HG03095 (cell line): ENCODE data around the gene OR2J3.
"Not testable (repeated sequence)": the region's sequence is repeated elsewhere in the genome, so short reads cannot be mapped to it uniquely, and the experiment has no call there.

Source experiments
- ATAC-seq: cut with Tn5 transposase; IDR thresholded peaks from one replicate; pipeline ENCODE4 v1.9.1; 2021; ENCODE audit warnings: moderate library complexity; ENCODE audit not compliant: unreplicated experiment

OR2J3 gene

GRCh38 chr6:29107758-29108157 is at the start of gene OR2J3:
OR2J3 (plus strand) TSS chr6:29108058; CDS start chr6:29111891, 3,833 bp downstream.
- no peak for ATAC-seq

- ATAC-seq = no peak
Observed at GRCh38 chr6:29071831-29072723, 35.8 kb upstream of the OR2J3 start.

GRCh38 chr6:29079203-29079602 is 28.7 kb upstream of the OR2J3 start:
- ATAC-seq = no peak

GRCh38 chr6:29081312-29081711 is 26.5 kb upstream of the OR2J3 start:
- no peak for ATAC-seq

DNA sequence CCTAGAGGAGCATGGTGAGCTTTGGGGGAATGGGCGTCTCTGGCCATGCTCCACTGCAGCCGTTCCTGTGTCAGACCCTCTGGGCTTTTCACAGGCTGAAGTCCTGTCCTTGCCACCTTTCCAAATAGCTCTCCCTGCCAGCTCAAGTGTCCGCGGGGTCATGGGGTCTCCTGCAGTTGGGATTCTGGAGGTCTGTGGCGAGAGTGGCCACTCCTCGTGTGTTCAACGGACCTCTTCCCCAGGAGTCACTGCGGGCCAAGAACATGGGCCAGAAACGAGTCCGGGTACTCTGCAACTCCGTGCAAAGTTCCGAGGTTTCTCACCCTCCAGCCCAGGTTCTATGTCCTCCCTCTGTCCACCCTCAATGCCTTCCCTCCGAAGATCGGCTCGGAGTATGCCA is 25.4 kb upstream of the OR2J3 start:
- no peak for ATAC-seq

- ATAC-seq = no peak
Observed at GRCh38 chr6:29087213-29087612, 20.6 kb upstream of the OR2J3 start, which contains the start of gene OR2B3. OR2B3 (minus strand) TSS chr6:29087313; CDS start chr6:29087248, 65 bp downstream.

DNA sequence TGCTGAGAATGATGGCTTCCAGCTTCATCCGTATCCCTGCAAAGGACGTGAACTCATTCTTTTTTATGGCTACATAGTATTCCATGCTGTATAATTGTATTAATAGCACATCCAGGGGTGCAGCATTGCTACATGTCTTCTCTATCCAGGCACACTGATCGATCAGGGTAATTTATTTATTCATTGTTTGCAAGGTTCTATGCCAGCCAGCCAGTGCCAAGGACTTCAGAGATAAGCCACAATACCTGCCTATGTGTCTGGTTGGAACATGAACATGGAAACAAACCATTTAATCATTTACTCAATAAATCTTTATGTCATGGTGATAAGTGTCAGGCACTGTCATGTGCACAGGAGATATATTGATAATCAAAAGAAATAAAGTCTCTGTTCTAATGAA is 14.9 kb upstream of the OR2J3 start:
- no peak for ATAC-seq

GRCh38 chr6:29097803-29098202 is 10.1 kb upstream of the OR2J3 start:
- ATAC-seq = no peak

GRCh38 chr6:29099190-29099589 is 8.7 kb upstream of the OR2J3 start, which contains the start of gene OR2J1:
OR2J1 (plus strand) TSS chr6:29099490; CDS start chr6:29100943, 1,453 bp downstream.
- no peak for ATAC-seq

DNA sequence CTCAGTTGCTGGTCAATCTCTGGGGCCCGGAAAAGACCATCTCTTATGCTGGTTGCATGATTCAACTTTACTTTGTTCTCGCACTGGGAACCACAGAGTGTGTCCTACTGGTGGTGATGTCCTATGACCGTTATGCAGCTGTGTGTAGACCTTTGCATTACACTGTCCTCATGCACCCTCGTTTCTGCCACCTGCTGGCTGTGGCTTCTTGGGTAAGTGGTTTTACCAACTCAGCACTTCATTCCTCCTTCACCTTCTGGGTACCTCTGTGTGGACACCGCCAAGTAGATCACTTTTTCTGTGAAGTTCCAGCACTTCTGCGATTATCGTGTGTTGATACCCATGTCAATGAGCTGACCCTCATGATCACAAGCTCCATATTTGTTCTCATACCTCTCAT is 4.3 kb downstream of the OR2J3 start:
- no peak for ATAC-seq

- ATAC-seq = not testable (repeated sequence)
Observed at GRCh38 chr6:29114964-29115363, 7.1 kb downstream of the OR2J3 start.

GRCh38 chr6:29129326-29130012 is 21.6 kb downstream of the OR2J3 start:
- no peak for ATAC-seq

DNA sequence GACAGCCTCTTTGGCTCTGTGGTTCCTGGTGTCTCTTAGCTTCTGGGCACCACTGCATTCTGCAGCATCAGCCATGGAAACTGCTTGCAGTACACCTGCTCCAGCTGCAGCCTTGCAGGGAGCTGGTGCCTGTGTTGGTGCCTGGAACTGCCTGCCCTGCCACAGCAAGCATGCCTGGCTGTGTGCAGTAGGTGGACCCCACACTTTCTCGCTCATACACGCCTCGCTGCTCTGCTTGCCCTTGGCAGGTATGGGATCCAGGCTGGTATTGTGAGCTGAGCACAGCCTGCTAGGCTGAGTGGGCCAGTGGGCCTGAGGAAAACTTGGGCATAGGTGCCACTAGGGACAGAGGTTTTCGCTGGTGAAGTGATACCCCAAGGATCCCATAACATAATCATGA is 22.8 kb downstream of the OR2J3 start:
- no peak for ATAC-seq

DNA sequence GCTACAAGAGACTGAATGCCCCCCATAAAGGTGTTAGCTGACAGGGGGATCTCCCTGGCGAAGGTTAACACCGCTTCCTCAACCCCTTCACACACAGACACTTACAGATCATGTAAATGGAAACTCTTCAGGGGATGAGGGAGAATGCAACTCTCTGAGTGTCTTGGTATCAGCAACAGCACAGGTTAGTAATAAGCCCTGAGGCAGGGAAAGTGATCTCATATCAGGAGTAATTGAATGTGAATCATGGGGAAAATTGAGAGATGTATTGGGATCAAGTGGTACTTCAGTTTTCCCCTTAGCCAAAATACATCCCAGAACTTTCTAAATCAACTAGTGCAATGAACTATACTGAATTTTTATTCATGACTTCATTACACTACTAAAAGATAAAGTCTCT is 23.8 kb downstream of the OR2J3 start:
- no peak for ATAC-seq

DNA sequence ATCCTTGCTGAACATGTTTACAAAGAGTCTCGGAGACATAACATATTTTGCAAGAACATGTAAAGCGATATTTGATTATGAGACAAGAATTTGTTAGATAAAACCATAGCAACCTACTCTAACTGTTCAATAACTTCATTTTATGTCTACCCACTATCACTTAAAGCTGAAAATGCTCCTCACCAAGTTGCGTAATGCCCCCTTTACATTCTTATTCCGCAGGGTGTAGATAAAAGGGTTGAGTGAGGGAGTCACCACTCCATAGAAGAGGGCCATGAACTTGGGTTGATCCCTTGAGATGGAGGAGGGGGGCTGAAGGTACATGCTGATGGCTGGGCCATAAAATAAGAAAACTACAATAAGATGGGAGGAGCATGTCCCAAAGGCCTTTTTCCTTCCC is 29.9 kb downstream of the OR2J3 start:
- no peak for ATAC-seq

DNA sequence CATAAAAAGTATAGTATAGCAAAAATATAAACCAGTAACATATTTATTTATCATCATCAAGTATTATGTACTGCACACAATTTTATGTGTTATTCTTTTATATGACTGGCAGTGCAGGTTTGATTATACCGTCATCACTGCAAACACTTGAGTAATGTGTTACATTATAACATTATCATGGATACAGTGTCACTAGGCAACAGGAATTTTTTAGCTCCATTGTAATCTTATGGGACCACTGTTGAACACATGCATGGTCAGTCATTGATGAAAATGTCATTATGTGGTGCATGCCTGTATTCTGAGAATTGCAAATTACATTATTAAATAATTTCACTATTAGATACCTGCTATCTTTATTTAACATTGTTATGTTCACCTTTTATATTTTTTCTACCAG is 33.7 kb downstream of the OR2J3 start:
- no peak for ATAC-seq

GRCh38 chr6:29142309-29142708 is 34.5 kb downstream of the OR2J3 start:
- no peak for ATAC-seq

GRCh38 chr6:29146179-29146578 is 38.3 kb downstream of the OR2J3 start:
- no peak for ATAC-seq

DNA sequence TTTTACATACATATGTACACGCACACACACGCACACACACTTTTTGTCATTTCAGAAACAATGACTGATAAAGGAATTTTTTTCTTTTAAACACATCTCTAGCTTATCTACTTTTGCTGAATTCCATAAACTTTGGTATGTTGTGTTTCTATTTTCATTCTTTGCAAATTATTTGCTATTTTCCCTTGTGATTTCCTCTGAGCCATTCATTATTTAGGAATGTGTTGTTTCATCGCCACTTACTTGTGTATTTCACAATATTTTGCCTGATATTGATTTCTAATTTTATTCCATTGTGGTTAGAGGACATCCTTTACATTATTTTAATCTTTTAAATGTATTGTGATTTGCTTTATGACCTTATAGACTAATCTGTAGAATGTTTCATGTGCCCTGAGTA is 39.2 kb downstream of the OR2J3 start:
- no peak for ATAC-seq

DNA sequence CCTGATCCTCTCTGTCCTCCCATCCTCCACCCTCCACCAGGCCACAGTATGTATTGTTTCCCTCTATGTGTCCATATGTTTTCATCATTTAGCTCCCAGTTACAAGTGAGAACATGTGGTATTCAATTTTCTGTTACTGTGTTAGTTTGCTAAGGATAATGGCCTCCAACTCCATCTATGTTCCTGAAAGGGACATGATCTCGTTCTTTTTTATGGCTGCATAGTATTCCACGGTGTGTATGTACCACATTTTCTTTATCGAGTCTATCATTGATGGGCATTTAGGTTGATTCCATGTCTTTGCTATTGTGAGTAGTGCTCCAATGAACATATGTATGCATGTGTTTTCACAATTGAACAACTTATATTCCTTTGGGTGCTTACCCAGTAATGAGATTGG is 41.6 kb downstream of the OR2J3 start:
- ATAC-seq = not testable (repeated sequence)

DNA sequence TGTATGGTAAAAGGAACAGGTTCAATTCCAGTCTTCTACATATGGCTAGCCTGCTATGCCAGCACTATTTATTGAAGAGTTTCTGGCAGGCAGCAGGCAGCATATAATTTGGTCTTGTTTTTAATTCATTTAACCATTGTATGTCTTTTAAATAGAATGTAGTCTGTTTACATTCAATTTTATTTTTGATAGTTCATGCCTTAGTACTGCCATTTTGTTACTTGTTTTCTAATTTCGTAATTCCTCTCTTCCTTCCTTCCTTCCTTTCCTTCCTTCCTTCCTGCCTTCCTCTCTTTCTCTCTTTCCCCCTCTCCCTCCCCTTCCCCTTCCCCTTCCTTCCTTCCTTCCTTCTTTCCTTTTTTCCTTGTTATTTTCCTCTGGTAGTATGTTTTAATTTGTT is 45.2 kb downstream of the OR2J3 start:
- no peak for ATAC-seq

GRCh38 chr6:29155182-29155581 is 47.3 kb downstream of the OR2J3 start:
- not testable (repeated sequence) for ATAC-seq
